IMR-90 (cell line): ENCODE results near the gene NDP. TPM values are rescaled to one million over a fixed set of nuclear protein-coding genes. Genes with fewer than 3 reads are reported as not detected.

Experiments
- ATAC-seq: fragments of 200-7000 bp; cut with Tn5 transposase; 2 replicates; pipeline ENCODE4 v1.9.1; 2020; ENCODE audit warnings: low read depth, mild to moderate bottlenecking, moderate library complexity
- BruUV-seq: library from RNA; stranded (reverse); fragments of 400-500 nt; replicated peaks from 2 replicates; lab custom pipeline; 2021; lab: Mats Ljungman, UMichigan
- CTCF ChIA-PET: fragments of 300-600 bp; formaldehyde crosslinking; extraction: SDS; loops from one replicate; lab custom pipeline; 2021; ENCODE audit warnings: antibody characterized with exemption; lab: Yijun Ruan, JAX
- POLR2A ChIA-PET: fragments of 300-600 bp; sonication (Branson Sonifier 250); formaldehyde crosslinking; loops from one replicate; lab custom pipeline; 2022; ENCODE audit warnings: antibody characterized with exemption; ENCODE audit not compliant: unreplicated experiment; lab: Charles Lee
- DNase-seq: peaks from one replicate; pipeline ENCODE4 v3.0.0; 2013
- H2AFZ ChIP-seq: replicated peaks from 2 replicates; pipeline ENCODE3; 2013; ENCODE audit warnings: low read length, mild to moderate bottlenecking; ENCODE audit not compliant: poor library complexity
- H2AK5ac ChIP-seq: 2 replicates; pipeline ENCODE4 v1.6.1; 2013; ENCODE audit warnings: low read depth, low read length, inconsistent platforms
- H2AK9ac ChIP-seq: replicated peaks from 2 replicates; pipeline ENCODE3; 2013; ENCODE audit warnings: mild to moderate bottlenecking, low read depth, low read length, moderate library complexity; ENCODE audit not compliant: poor library complexity
- H2BK120ac ChIP-seq: 2 replicates; pipeline ENCODE4 v1.6.1; 2013; ENCODE audit warnings: low read depth, low read length, inconsistent platforms
- H2BK15ac ChIP-seq: 3 replicates; pipeline ENCODE4 v1.6.1; 2013; ENCODE audit warnings: low read depth, low read length, inconsistent platforms
- H2BK20ac ChIP-seq: 2 replicates; pipeline ENCODE4 v1.6.1; 2013; ENCODE audit warnings: low read depth, mild to moderate bottlenecking, inconsistent platforms, low read length, moderate library complexity
- H2BK5ac ChIP-seq: 2 replicates; pipeline ENCODE4 v1.6.1; 2013; ENCODE audit warnings: mild to moderate bottlenecking, low read depth, low read length, inconsistent platforms; ENCODE audit not compliant: poor library complexity, severe bottlenecking
- H3K14ac ChIP-seq: replicated peaks from 2 replicates; pipeline ENCODE4 v1.6.1; 2013; ENCODE audit warnings: low read depth, low read length, inconsistent platforms
- H3K18ac ChIP-seq: 2 replicates; pipeline ENCODE4 v1.6.1; 2013; ENCODE audit warnings: low read depth, low read length, control low read depth
- H3K23ac ChIP-seq: 2 replicates; pipeline ENCODE4 v1.6.1; 2013; ENCODE audit warnings: low read depth, low read length, inconsistent platforms
- H3K27ac ChIP-seq: 2 replicates; pipeline ENCODE4 v1.5.1; 2013; ENCODE audit warnings: mild to moderate bottlenecking, control low read depth, low read length; ENCODE audit not compliant: insufficient read depth
- H3K27me3 ChIP-seq: 2 replicates; pipeline ENCODE4 v1.6.1; 2013; ENCODE audit warnings: low read length; ENCODE audit not compliant: control insufficient read depth, insufficient read depth
- H3K36me3 ChIP-seq: 2 replicates; pipeline ENCODE4 v1.6.1; 2013; ENCODE audit warnings: low read length, mixed read lengths; ENCODE audit not compliant: control insufficient read depth, insufficient read depth
- H3K4ac ChIP-seq: 2 replicates; pipeline ENCODE4 v1.6.1; 2013; ENCODE audit warnings: low read depth, low read length, inconsistent platforms
- H3K4me1 ChIP-seq: 2 replicates; pipeline ENCODE4 v1.6.1; 2013; ENCODE audit warnings: low read length, mixed read lengths; ENCODE audit not compliant: control insufficient read depth, insufficient read depth
- H3K4me2 ChIP-seq: 2 replicates; pipeline ENCODE4 v1.6.1; 2013; ENCODE audit warnings: low read depth, mild to moderate bottlenecking, control low read depth, low read length, moderate library complexity
- H3K4me3 ChIP-seq: 2 replicates; pipeline ENCODE4 v1.5.1; 2013; ENCODE audit warnings: low read depth, mild to moderate bottlenecking, control low read depth, low read length, moderate library complexity; ENCODE audit not compliant: insufficient read depth
- H3K56ac ChIP-seq: 2 replicates; pipeline ENCODE4 v1.6.1; 2013; ENCODE audit warnings: low read length, inconsistent platforms; ENCODE audit not compliant: insufficient read depth; ENCODE audit errors: extremely low read depth
- H3K79me1 ChIP-seq, 2 experiments: 2 replicates each; pipeline ENCODE4 v1.6.1; 2013; ENCODE audit warnings: low read length in 2 of 2, inconsistent platforms in 1 of 2, low read depth in 1 of 2
- H3K9ac ChIP-seq: 2 replicates; pipeline ENCODE4 v1.6.1; 2013; ENCODE audit warnings: low read depth, low read length, control low read depth
- H3K9me1 ChIP-seq: 2 replicates; pipeline ENCODE4 v1.6.1; 2013; ENCODE audit warnings: low read length, inconsistent platforms; ENCODE audit not compliant: insufficient read depth
- H3K9me3 ChIP-seq: 2 replicates; pipeline ENCODE4 v1.6.1; 2013; ENCODE audit warnings: low read length; ENCODE audit not compliant: control insufficient read depth, insufficient read depth
- H4K20me1 ChIP-seq: 2 replicates; pipeline ENCODE4 v1.6.1; 2013; ENCODE audit warnings: low read length, inconsistent platforms; ENCODE audit not compliant: insufficient read depth
- H4K5ac ChIP-seq: 2 replicates; pipeline ENCODE4 v1.6.1; 2013; ENCODE audit warnings: mild to moderate bottlenecking, low read depth, low read length, control low read depth
- H4K8ac ChIP-seq, 2 experiments: 2 replicates each; pipeline ENCODE4 v1.6.1; 2013; ENCODE audit warnings: low read depth in 2 of 2, low read length in 2 of 2, control low read depth in 1 of 2, inconsistent platforms in 1 of 2
- H4K91ac ChIP-seq: 2 replicates; pipeline ENCODE4 v1.6.1; 2013; ENCODE audit warnings: low read depth, low read length, inconsistent platforms; ENCODE audit not compliant: insufficient read depth
- BHLHE40 ChIP-seq: fragments of 150-350 bp; IDR thresholded peaks from 2 replicates; pipeline ENCODE4 v1.6.1; 2016; ENCODE audit warnings: mild to moderate bottlenecking, low read depth, low read length
- CEBPB ChIP-seq: IDR thresholded peaks from 2 replicates; pipeline ENCODE4 v1.6.1; 2012; ENCODE audit warnings: low read depth, low read length, improper control_type of control experiment
- CHD1 ChIP-seq: IDR thresholded peaks from 2 replicates; pipeline ENCODE4 v1.6.1; 2012; ENCODE audit warnings: low read depth, low read length, improper control_type of control experiment
- FOS ChIP-seq: fragments of 150-350 bp; IDR thresholded peaks from 2 replicates; pipeline ENCODE4 v1.6.1; 2016; ENCODE audit warnings: low read depth, low read length
- MXI1 ChIP-seq: IDR thresholded peaks from 2 replicates; pipeline ENCODE4 v1.6.1; 2012; ENCODE audit warnings: low read depth, mild to moderate bottlenecking, low read length, moderate library complexity, borderline replicate concordance
- RAD21 ChIP-seq: IDR thresholded peaks from 2 replicates; pipeline ENCODE4 v1.6.1; 2012; ENCODE audit warnings: low read length, improper control_type of control experiment
- RCOR1 ChIP-seq: IDR thresholded peaks from 2 replicates; pipeline ENCODE4 v1.6.1; 2012; ENCODE audit warnings: mild to moderate bottlenecking, low read length, improper control_type of control experiment; ENCODE audit not compliant: insufficient replicate concordance
- RFX5 ChIP-seq: IDR thresholded peaks from 2 replicates; pipeline ENCODE4 v1.8.0; 2012; ENCODE audit warnings: low read depth, mild to moderate bottlenecking, low read length, moderate library complexity
- SMC3 ChIP-seq: fragments of 150-350 bp; IDR thresholded peaks from 2 replicates; pipeline ENCODE4 v1.6.1; 2016; ENCODE audit warnings: low read depth, mild to moderate bottlenecking, antibody characterized with exemption, low read length, moderate library complexity
- WGBS, 2 experiments: methylation state at CpG; one replicate each; pipeline versions ENCODE4 v1.1.5 to v1.1.7; 2013; ENCODE audit warnings: missing lambda C conversion rate in 2 of 2; ENCODE audit not compliant: insufficient read length in 1 of 2; ENCODE audit errors: extremely low coverage in 2 of 2; 5-methylcytosine and 5-hydroxymethylcytosine counted together
- dilution Hi-C: fragments of 300-500 bp; cut with HindIII; formaldehyde crosslinking; loops from one replicate; pipeline ENCODE4 v1.14.3; 2018; ENCODE audit warnings: low sequenced_read_pairs; ENCODE audit not compliant: unreplicated experiment
- in situ Hi-C: fragments of 300-500 bp; cut with MboI; formaldehyde crosslinking; loops from 3 replicates; pipeline ENCODE4 v1.14.3; 2019; ENCODE audit warnings: low sequenced_read_pairs, inconsistent platforms, mixed read lengths
- intact Hi-C: fragments of 100-400 bp; cut with micrococcal nuclease; formaldehyde crosslinking; loops from 2 replicates; pipeline ENCODE4 v1.10.0; 2022
- polyA plus RNA-seq, 3 experiments: library from polyadenylated mRNA; depleted of rRNA; stranded (reverse); fragments of >200 nt; gene quantifications; 2 replicates each; pipeline ENCODE4 v1.2.3, GENCODE V29; 2012; ENCODE audit warnings: low replicate concordance in 1 of 3
- total RNA-seq: library from RNA; depleted of rRNA; stranded (reverse); fragments of >200 nt; gene quantifications from 2 replicates; pipeline ENCODE4 v1.2.3, GENCODE V29; 2012
- TF ChIP-seq, protein P1 (sequence below): conservative IDR thresholded peaks from 2 replicates; pipeline ENCODE4 v1.5.1; 2012; ENCODE audit warnings: mild to moderate bottlenecking, low read depth, low read length, improper control_type of control experiment
- TF ChIP-seq, protein P2 (sequence below): fragments of 150-350 bp; IDR thresholded peaks from 2 replicates; pipeline ENCODE4 v1.6.1; 2016; ENCODE audit warnings: low read depth, mild to moderate bottlenecking, low read length, moderate library complexity, borderline replicate concordance

The NDP gene
- total and polyA plus RNA-seq, 2 of the 4 experiments (the other 2 are of a cell fraction): 0.36 to 0.39 TPM

DNA sequence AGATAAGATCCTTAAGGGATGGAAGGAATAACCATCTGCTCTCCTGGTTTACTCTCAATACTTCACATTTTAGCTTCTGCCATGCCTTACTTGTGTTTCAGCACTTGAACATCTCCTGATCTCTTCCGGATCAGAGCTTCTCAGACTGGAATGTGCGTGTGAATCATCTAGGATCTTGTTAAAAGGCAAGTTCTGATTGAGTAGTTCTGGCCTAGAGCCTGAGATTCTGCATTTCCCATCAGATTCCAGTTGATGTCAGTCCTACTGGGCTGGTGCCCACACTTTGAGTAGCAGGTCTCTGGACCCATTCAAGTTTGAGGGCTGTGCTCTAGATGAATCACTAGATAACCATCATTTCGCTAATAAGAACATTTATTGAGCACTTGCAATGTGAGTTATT is 20.0 kb downstream of the NDP start:
- dilution Hi-C loops (no loop called here), in situ Hi-C loops (loop anchor here (25.0 kb wide), 2 partner anchors 1109 to 1234 kb away; no protein-coding TSS in a partner anchor), intact Hi-C loops (loop anchor here (10.0 kb wide), 1 partner anchor 922 kb away; the partner anchor contains the start of gene KDM6A)
- H3K23ac ChIP-seq: no peak overlapping the region
- no peak overlapping the region for H2BK5ac ChIP-seq
- WGBS, 2 experiments: no CpG with 5 or more reads among the region's 3 CpGs
- no peak overlapping the region for H3K4me3 ChIP-seq
- H3K79me1 ChIP-seq: no peaks in the 10 kb centered on the region
- DNase-seq (peak; percentile 30), ATAC-seq (no peak)
- H4K5ac ChIP-seq: no peak overlapping the region
- H3K9me1 ChIP-seq: no peaks in the 10 kb centered on the region
- no peaks in the 10 kb centered on the region for H3K36me3 ChIP-seq
- no peak overlapping the region for H2AK9ac ChIP-seq
- no peak overlapping the region for H2BK120ac ChIP-seq
- no peak overlapping the region for H3K18ac ChIP-seq
- H3K4ac ChIP-seq: no peak overlapping the region
- no TSS peak for BruUV-seq
- H3K56ac ChIP-seq: no peak overlapping the region
- CTCF ChIA-PET: no interaction called here
- H3K27ac ChIP-seq: no peak overlapping the region
- H2BK20ac ChIP-seq: no peak overlapping the region
- H4K20me1 ChIP-seq: no peaks in the 10 kb centered on the region
- H3K9me3 ChIP-seq: no peaks in the 10 kb centered on the region
- no peak overlapping the region for H4K8ac ChIP-seq
- no peak overlapping the region for H3K9ac ChIP-seq
- no peak overlapping the region for H3K4me2 ChIP-seq
- H2AK5ac ChIP-seq: no peak overlapping the region
- H2BK15ac ChIP-seq: no peak overlapping the region
- POLR2A ChIA-PET: no interaction called here
- H3K14ac ChIP-seq: no peak overlapping the region
- TF ChIP-seq MXI1 (no peak), BHLHE40 (no peak), FOS (no peak), CEBPB (no peak), RAD21 (no peak), RCOR1 (no peak), RFX5 (no peak), SMC3 (no peak), CHD1 (no peak)
- TF ChIP-seq, protein P1, sequence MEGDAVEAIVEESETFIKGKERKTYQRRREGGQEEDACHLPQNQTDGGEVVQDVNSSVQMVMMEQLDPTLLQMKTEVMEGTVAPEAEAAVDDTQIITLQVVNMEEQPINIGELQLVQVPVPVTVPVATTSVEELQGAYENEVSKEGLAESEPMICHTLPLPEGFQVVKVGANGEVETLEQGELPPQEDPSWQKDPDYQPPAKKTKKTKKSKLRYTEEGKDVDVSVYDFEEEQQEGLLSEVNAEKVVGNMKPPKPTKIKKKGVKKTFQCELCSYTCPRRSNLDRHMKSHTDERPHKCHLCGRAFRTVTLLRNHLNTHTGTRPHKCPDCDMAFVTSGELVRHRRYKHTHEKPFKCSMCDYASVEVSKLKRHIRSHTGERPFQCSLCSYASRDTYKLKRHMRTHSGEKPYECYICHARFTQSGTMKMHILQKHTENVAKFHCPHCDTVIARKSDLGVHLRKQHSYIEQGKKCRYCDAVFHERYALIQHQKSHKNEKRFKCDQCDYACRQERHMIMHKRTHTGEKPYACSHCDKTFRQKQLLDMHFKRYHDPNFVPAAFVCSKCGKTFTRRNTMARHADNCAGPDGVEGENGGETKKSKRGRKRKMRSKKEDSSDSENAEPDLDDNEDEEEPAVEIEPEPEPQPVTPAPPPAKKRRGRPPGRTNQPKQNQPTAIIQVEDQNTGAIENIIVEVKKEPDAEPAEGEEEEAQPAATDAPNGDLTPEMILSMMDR: no peak
- TF ChIP-seq, protein P2, sequence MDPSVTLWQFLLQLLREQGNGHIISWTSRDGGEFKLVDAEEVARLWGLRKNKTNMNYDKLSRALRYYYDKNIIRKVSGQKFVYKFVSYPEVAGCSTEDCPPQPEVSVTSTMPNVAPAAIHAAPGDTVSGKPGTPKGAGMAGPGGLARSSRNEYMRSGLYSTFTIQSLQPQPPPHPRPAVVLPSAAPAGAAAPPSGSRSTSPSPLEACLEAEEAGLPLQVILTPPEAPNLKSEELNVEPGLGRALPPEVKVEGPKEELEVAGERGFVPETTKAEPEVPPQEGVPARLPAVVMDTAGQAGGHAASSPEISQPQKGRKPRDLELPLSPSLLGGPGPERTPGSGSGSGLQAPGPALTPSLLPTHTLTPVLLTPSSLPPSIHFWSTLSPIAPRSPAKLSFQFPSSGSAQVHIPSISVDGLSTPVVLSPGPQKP: no peak
- H3K4me1 ChIP-seq: no peaks in the 10 kb centered on the region
- peaks cover 7% of the 10 kb centered on the region for H3K27me3 ChIP-seq
- no peak overlapping the region for H2AFZ ChIP-seq
- no peak overlapping the region for H4K91ac ChIP-seq
